Caco-2 (cell line): ENCODE measurements around the gene GABRA4. TPM values are rescaled to one million over a fixed set of nuclear protein-coding genes. Genes with fewer than 3 reads are reported as not detected.

Source experiments
- BruUV-seq: library from RNA; stranded (reverse); fragments of 400-500 nt; replicated peaks from 2 replicates; lab custom pipeline; 2021; lab: Mats Ljungman, UMichigan
- CTCF ChIA-PET: fragments of 300-600 bp; sonication (Branson Sonifier 250); formaldehyde crosslinking; loops from one replicate; lab custom pipeline; 2022; ENCODE audit warnings: antibody characterized with exemption; lab: Charles Lee
- POLR2A ChIA-PET: fragments of 300-600 bp; sonication (Branson Sonifier 250); formaldehyde crosslinking; loops from one replicate; lab custom pipeline; 2022; ENCODE audit warnings: antibody characterized with exemption; lab: Charles Lee
- DNase-seq, 2 experiments: peaks; one replicate each; pipeline versions ENCODE4 v3.0.0 to v3.0.0-alpha.2; 2020 to 2022
- H3K27me3 ChIP-seq: replicated peaks from 2 replicates; pipeline ENCODE4 v1.6.0; 2011; ENCODE audit warnings: low read length; ENCODE audit not compliant: control insufficient read depth, insufficient read depth
- H3K36me3 ChIP-seq: 2 replicates; pipeline ENCODE4 v1.5.1; 2011; ENCODE audit warnings: low read length; ENCODE audit not compliant: control insufficient read depth, insufficient read depth
- H3K4me1 ChIP-seq: fragments of 250-450 bp; sonication (Bioruptor Pico); 2 replicates; pipeline ENCODE4 v1.5.1; 2020; ENCODE audit warnings: mild to moderate bottlenecking
- H3K4me3 ChIP-seq: 2 replicates; pipeline ENCODE4 v1.5.1; 2011; ENCODE audit warnings: low read depth, mild to moderate bottlenecking, control low read depth, low read length
- H3K9me3 ChIP-seq: fragments of 250-450 bp; sonication (Bioruptor Pico); 2 replicates; pipeline ENCODE4 v1.5.1; 2020; ENCODE audit warnings: mild to moderate bottlenecking, moderate library complexity
- H3K27ac Mint-ChIP-seq: one replicate; pipeline ENCODE4 v1.8.0; 2022; ENCODE audit warnings: mixed read lengths; ENCODE audit not compliant: unreplicated experiment
- H3K27me3 Mint-ChIP-seq: one replicate; pipeline ENCODE4 v1.8.0; 2022; ENCODE audit warnings: mixed read lengths; ENCODE audit not compliant: insufficient read depth, unreplicated experiment
- H3K36me3 Mint-ChIP-seq: one replicate; pipeline ENCODE4 v1.8.0; 2022; ENCODE audit warnings: mild to moderate bottlenecking, mixed read lengths; ENCODE audit not compliant: insufficient read depth, unreplicated experiment
- H3K4me1 Mint-ChIP-seq: one replicate; pipeline ENCODE4 v1.8.0; 2022; ENCODE audit warnings: low read depth, mixed read lengths; ENCODE audit not compliant: unreplicated experiment
- H3K4me3 Mint-ChIP-seq: one replicate; pipeline ENCODE4 v1.8.0; 2022; ENCODE audit warnings: mild to moderate bottlenecking, moderate library complexity, mixed read lengths; ENCODE audit not compliant: unreplicated experiment
- H3K9me3 Mint-ChIP-seq: one replicate; pipeline ENCODE4 v1.8.0; 2022; ENCODE audit warnings: mixed read lengths; ENCODE audit not compliant: unreplicated experiment
- CTCF ChIP-seq, 2 experiments: fragments of 200-600 bp in 1 of 2; IDR thresholded peaks; 1 replicate in 1 of 2; 2 replicates in 1 of 2; pipeline versions ENCODE4 v1.5.1 to v1.8.0; 2011 to 2022; ENCODE audit warnings: antibody characterized with exemption in 1 of 2, control low read depth in 1 of 2, inconsistent platforms in 1 of 2, low read depth in 1 of 2, low read length in 1 of 2, mild to moderate bottlenecking in 1 of 2, moderate library complexity in 1 of 2; ENCODE audit not compliant: insufficient read depth in 1 of 2, severe bottlenecking in 1 of 2, unreplicated experiment in 1 of 2
- intact Hi-C: fragments of 100-400 bp; cut with micrococcal nuclease; formaldehyde crosslinking; loops from one replicate; pipeline ENCODE4 v1.10.0; 2022; ENCODE audit not compliant: unreplicated experiment
- total RNA-seq: library from RNA; stranded (reverse); gene quantifications from 2 replicates; pipeline ENCODE4 v1.2.3, GENCODE V29; 2022

The GABRA4 gene
- total RNA-seq, 1 experiment from 2014 or later: 8.1 TPM

GRCh38 chr4:46878641-46879040 is 114.7 kb downstream of the GABRA4 start:
- Mint-ChIP-seq H3K4me3 (no peak overlapping the region), H3K36me3 (no peaks in the 10 kb centered on the region), H3K9me3 (peaks cover 20% of the 10 kb centered on the region), H3K27ac (no peak overlapping the region), H3K27me3 (no peaks in the 10 kb centered on the region), H3K4me1 (peaks cover 20% of the 10 kb centered on the region)
- ChIA-PET CTCF (no interaction called here), POLR2A (no interaction called here)
- peaks cover 3% of the 10 kb centered on the region; the same call in 1 of the 2 replicates for H3K9me3 ChIP-seq
- H3K4me1 ChIP-seq: peaks cover 8% of the 10 kb centered on the region; the same call in 1 of the 2 replicates
- BruUV-seq: no TSS peak
- no peak for TF ChIP-seq CTCF (IDR thresholded peaks at IDR 0.05; ENCODE audit: insufficient read depth in 1 of 2, low read depth in 1 of 2, low read length in 1 of 2, severe bottlenecking in 1 of 2, unreplicated experiment in 1 of 2)
- H3K27me3 ChIP-seq: no peaks in the 10 kb centered on the region
- DNase-seq: peak in 1 of 2 experiments; percentile 34
- H3K36me3 ChIP-seq: no peaks in the 10 kb centered on the region
- intact Hi-C loops: no loop called here
- no peak overlapping the region for H3K4me3 ChIP-seq

GRCh38 chr4:46874811-46875210 is 118.6 kb downstream of the GABRA4 start:
- intact Hi-C loops: no loop called here
- Mint-ChIP-seq H3K36me3 (no peaks in the 10 kb centered on the region), H3K27me3 (no peaks in the 10 kb centered on the region), H3K27ac (no peak overlapping the region), H3K4me1 (peaks cover 22% of the 10 kb centered on the region), H3K4me3 (no peak overlapping the region), H3K9me3 (peaks cover 20% of the 10 kb centered on the region)
- POLR2A ChIA-PET: no interaction called here
- Histone ChIP-seq H3K36me3 (no peaks in the 10 kb centered on the region), H3K4me3 (no peak overlapping the region), H3K9me3 (no peaks in the 10 kb centered on the region), H3K27me3 (no peaks in the 10 kb centered on the region), H3K4me1 (peaks cover 11% of the 10 kb centered on the region; the same call in 1 of the 2 replicates)
- no peak for DNase-seq
- no TSS peak for BruUV-seq
- TF ChIP-seq CTCF (IDR thresholded peaks at IDR 0.05; ENCODE audit: insufficient read depth in 1 of 2, low read depth in 1 of 2, low read length in 1 of 2, severe bottlenecking in 1 of 2, unreplicated experiment in 1 of 2): no peak
- CTCF ChIA-PET: no interaction called here

GRCh38 chr4:46870411-46870810 is 123.0 kb downstream of the GABRA4 start:
- CTCF ChIA-PET: no interaction called here
- no peak for DNase-seq
- BruUV-seq: no TSS peak
- POLR2A ChIA-PET: no interaction called here
- H3K4me1 ChIP-seq: peaks cover 20% of the 10 kb centered on the region
- Mint-ChIP-seq H3K27ac (no peak overlapping the region), H3K4me1 (peaks cover 25% of the 10 kb centered on the region), H3K4me3 (no peak overlapping the region), H3K27me3 (no peaks in the 10 kb centered on the region), H3K36me3 (no peaks in the 10 kb centered on the region), H3K9me3 (no peaks in the 10 kb centered on the region)
- no peak overlapping the region for H3K4me3 ChIP-seq
- no peaks in the 10 kb centered on the region for H3K27me3 ChIP-seq
- no peaks in the 10 kb centered on the region for H3K9me3 ChIP-seq
- no peaks in the 10 kb centered on the region for H3K36me3 ChIP-seq
- no peak for TF ChIP-seq CTCF (IDR thresholded peaks at IDR 0.05; ENCODE audit: insufficient read depth in 1 of 2, low read depth in 1 of 2, low read length in 1 of 2, severe bottlenecking in 1 of 2, unreplicated experiment in 1 of 2)
- intact Hi-C loops: no loop called here

Other genes with a start within 250 kb of the GABRA4 start
- not detected in 2 replicates for gene COX7B2, start 84.3 kb downstream of the GABRA4 start, total RNA-seq
- gene GABRB1, start 38.0 kb upstream of the GABRA4 start, total RNA-seq: 9.2 and 10.3 TPM in 2 replicates